ENCODE results near the gene HERC4. TPM values are rescaled to one million over a fixed set of nuclear protein-coding genes. Genes with fewer than 3 reads are reported as not detected.

The HERC4 gene
- total and polyA plus RNA-seq, 10 donors = 18.2 to 124 (median 89.0) TPM

GRCh38 chr10:68047554-68048327, 27.3 kb downstream of the HERC4 start:
- Histone ChIP-seq H3K27ac (no peak overlapping the region), H3K4me3 (no peak overlapping the region), H3K4me1 (peaks cover 4 to 64% (median 14%) of the 10 kb centered on the region in 6 donors), H3K36me3 (peaks cover 0 to 27% (median 8%) of the 10 kb centered on the region in 6 donors), H3K9me3 (no peaks in the 10 kb centered on the region), H3K27me3 (replicated peaks in 1 of 7) (no peaks in the 10 kb centered on the region)
- no peak for DNase-seq
- intact Hi-C loops (cut with DNase I; ENCODE audit: low total_unique reads) = no loop called here
- TF ChIP-seq POLR2A (IDR thresholded peaks at IDR 0.05) = no peak
- 76 to 83% (median 81%) methylated on average over 3 of the region's 3 CpGs for WGBS, 5 donors

GRCh38 chr10:68047122-68047521, 28.0 kb downstream of the HERC4 start:
- no peak for TF ChIP-seq POLR2AphosphoS5 (IDR thresholded peaks at IDR 0.05)
- TF ChIP-seq CTCF (IDR thresholded peaks at IDR 0.05 in 8 of 11, conservative IDR thresholded peaks at IDR 0.05 in 3 of 11) = no peak
- TF ChIP-seq POLR2A (IDR thresholded peaks at IDR 0.05) = no peak
- no peak for DNase-seq
- Histone ChIP-seq H3K27ac (no peak overlapping the region), H3K9me3 (no peaks in the 10 kb centered on the region), H3K4me1 (peaks cover 0 to 58% (median 9%) of the 10 kb centered on the region in 6 donors), H3K4me3 (no peak overlapping the region), H3K36me3 (peaks cover 0 to 33% (median 8%) of the 10 kb centered on the region in 6 donors), H3K27me3 (replicated peaks in 1 of 7) (no peaks in the 10 kb centered on the region)
- intact Hi-C loops (cut with DNase I; ENCODE audit: low total_unique reads) = no loop called here
- WGBS, 5 donors = 65 to 83% (median 74%) methylated on average over 1 of the region's 1 CpG

GRCh38 chr10:68046642-68047041, 28.4 kb downstream of the HERC4 start:
- peaks cover 0 to 53% (median 8%) of the 10 kb centered on the region in 6 donors for H3K4me1 ChIP-seq
- peaks cover 0 to 37% (median 8%) of the 10 kb centered on the region in 6 donors for H3K36me3 ChIP-seq
- H3K27me3 ChIP-seq (replicated peaks in 1 of 7) = no peaks in the 10 kb centered on the region
- no peak for DNase-seq
- no peaks in the 10 kb centered on the region for H3K9me3 ChIP-seq
- no peak overlapping the region for H3K4me3 ChIP-seq
- intact Hi-C loops (cut with DNase I; ENCODE audit: low total_unique reads) = no loop called here
- no peak overlapping the region for H3K27ac ChIP-seq
- WGBS, 5 donors = 76 to 90% (median 86%) methylated on average over 5 of the region's 5 CpGs
- no peak for TF ChIP-seq POLR2A (IDR thresholded peaks at IDR 0.05)
- TF ChIP-seq CTCF (IDR thresholded peaks at IDR 0.05 in 8 of 11, conservative IDR thresholded peaks at IDR 0.05 in 3 of 11) = no peak
- no peak for TF ChIP-seq POLR2AphosphoS5 (IDR thresholded peaks at IDR 0.05)

GRCh38 chr10:68043030-68043429, 32.1 kb downstream of the HERC4 start:
- no peaks in the 10 kb centered on the region for H3K27me3 ChIP-seq (replicated peaks in 1 of 7)
- H3K27ac ChIP-seq = no peak overlapping the region
- intact Hi-C loops (cut with DNase I; ENCODE audit: low total_unique reads) = no loop called here
- DNase-seq = no peak
- H3K9me3 ChIP-seq = no peaks in the 10 kb centered on the region
- TF ChIP-seq CTCF (IDR thresholded peaks at IDR 0.05 in 8 of 11, conservative IDR thresholded peaks at IDR 0.05 in 3 of 11) (no peak), POLR2AphosphoS5 (IDR thresholded peaks at IDR 0.05) (no peak), POLR2A (IDR thresholded peaks at IDR 0.05) (no peak)
- H3K4me1 ChIP-seq = peaks cover 0 to 32% (median 5%) of the 10 kb centered on the region in 6 donors
- H3K4me3 ChIP-seq = no peak overlapping the region
- H3K36me3 ChIP-seq = peaks cover 0 to 62% (median 16%) of the 10 kb centered on the region in 6 donors

Data from spleen (tissue), 11 donors.